AG10803 (cell line): ENCODE data around the gene MRGPRF.
A peak's percentile ranks its signal among the peaks of the same experiment; 100 is the strongest.

Experiments used
- DNase-seq: peaks from one replicate; pipeline ENCODE4 v3.0.0; 2010; ENCODE audit warnings: low read depth
- H3K4me3 ChIP-seq: 2 replicates; pipeline ENCODE4 v1.5.1; 2011; ENCODE audit warnings: mild to moderate bottlenecking, low read length, control low read depth
- CTCF ChIP-seq: conservative IDR thresholded peaks from 2 replicates; pipeline ENCODE4 v1.5.1; 2011; ENCODE audit warnings: mild to moderate bottlenecking, low read length, control low read depth, inconsistent platforms

MRGPRF gene

GRCh38 chr11:69053546-69054396 is 40.7 kb upstream of the MRGPRF start:
- H3K4me3 ChIP-seq: no peak overlapping the region
- no peak for DNase-seq
- no peak for TF ChIP-seq CTCF

- DNase-seq: no peak
- no peak overlapping the region for H3K4me3 ChIP-seq
- TF ChIP-seq CTCF: no peak
These were observed 40.1 kb upstream of the MRGPRF start for GRCh38 chr11:69053169-69053477.

GRCh38 chr11:69052343-69053168 is 39.5 kb upstream of the MRGPRF start:
- no peak for TF ChIP-seq CTCF
- no peak for DNase-seq
- no peak overlapping the region for H3K4me3 ChIP-seq

GRCh38 chr11:69051381-69052342 is 38.6 kb upstream of the MRGPRF start:
- TF ChIP-seq CTCF: no peak
- DNase-seq: no peak
- no peak overlapping the region for H3K4me3 ChIP-seq

GRCh38 chr11:69050592-69051380 is 37.7 kb upstream of the MRGPRF start:
- no peak for TF ChIP-seq CTCF
- DNase-seq: no peak
- no peak overlapping the region for H3K4me3 ChIP-seq

GRCh38 chr11:69049490-69049867 is 36.4 kb upstream of the MRGPRF start:
- TF ChIP-seq CTCF: no peak
- peak overlapping the region; percentile 77 for H3K4me3 ChIP-seq
- DNase-seq: no peak
